ENCODE results near the gene TSPAN4.

Gene TSPAN4

GRCh38 chr11:842370-843002, at the start of gene TSPAN4, which contains the start of gene POLR2L:
Gene TSPAN4 (plus strand): TSS chr11:842852. CDS start chr11:850305, 7,453 bp downstream.
Gene POLR2L (minus strand): TSS chr11:842529. CDS start chr11:842508, 21 bp downstream.
- H3K36me3 Mint-ChIP-seq (ENCODE audit: low read depth), result peaks cover 12% of the 10 kb centered on the region
- H3K4me3 Mint-ChIP-seq, result peak within 1 kb of the TSS; percentile 85 to 92 (median 90)
- no peaks in the 10 kb centered on the region for H3K9me3 Mint-ChIP-seq
- H3K27ac Mint-ChIP-seq, result peak within 1 kb of the TSS; percentile 88 to 94 (median 90)
- no peak for TF ChIP-seq CTCF (IDR thresholded peaks at IDR 0.05; ENCODE audit: unreplicated experiment in 3 of 3)
- no peaks in the 10 kb centered on the region for H3K27me3 Mint-ChIP-seq (ENCODE audit: low read depth)
- peaks cover 33% of the 10 kb centered on the region for H3K4me1 Mint-ChIP-seq

GRCh38 chr11:792873-793272, 49.8 kb upstream of the TSPAN4 start:
- H3K36me3 Mint-ChIP-seq (ENCODE audit: low read depth), result peaks cover 3% of the 10 kb centered on the region

GRCh38 chr11:793556-793955, 49.1 kb upstream of the TSPAN4 start:
- no peak for TF ChIP-seq CTCF (IDR thresholded peaks at IDR 0.05; ENCODE audit: unreplicated experiment in 3 of 3)
- H3K27me3 Mint-ChIP-seq (ENCODE audit: low read depth), result no peaks in the 10 kb centered on the region
- H3K9me3 Mint-ChIP-seq, result no peaks in the 10 kb centered on the region
- H3K4me1 Mint-ChIP-seq, result peaks cover 14% of the 10 kb centered on the region
- peaks cover 3% of the 10 kb centered on the region for H3K36me3 Mint-ChIP-seq (ENCODE audit: low read depth)
- H3K4me3 Mint-ChIP-seq, result no peak overlapping the region
- no peak overlapping the region for H3K27ac Mint-ChIP-seq

More at GRCh38 chr11:792873-793272, 49.8 kb upstream of the TSPAN4 start:
- TF ChIP-seq CTCF (IDR thresholded peaks at IDR 0.05; ENCODE audit: unreplicated experiment in 3 of 3), result no peak
- Mint-ChIP-seq H3K4me3 (no peak overlapping the region), H3K27me3 (ENCODE audit: low read depth) (no peaks in the 10 kb centered on the region), H3K27ac (no peak overlapping the region), H3K4me1 (peaks cover 14% of the 10 kb centered on the region), H3K9me3 (no peaks in the 10 kb centered on the region)

- Mint-ChIP-seq H3K9me3 (no peaks in the 10 kb centered on the region), H3K4me3 (peak overlapping the region; percentile 25 to 46 (median 40)), H3K27ac (peak overlapping the region in 1 of 3 experiments; percentile 31), H3K36me3 (ENCODE audit: low read depth) (peaks cover 3% of the 10 kb centered on the region), H3K4me1 (peaks cover 14% of the 10 kb centered on the region), H3K27me3 (ENCODE audit: low read depth) (no peaks in the 10 kb centered on the region)
- TF ChIP-seq CTCF (IDR thresholded peaks at IDR 0.05; ENCODE audit: unreplicated experiment in 3 of 3), result no peak
Measured at GRCh38 chr11:794013-794765, 48.5 kb upstream of the TSPAN4 start.

GRCh38 chr11:794766-795633, 47.7 kb upstream of the TSPAN4 start:
- no peak overlapping the region for H3K27ac Mint-ChIP-seq
- H3K4me1 Mint-ChIP-seq, result peaks cover 14% of the 10 kb centered on the region
- H3K36me3 Mint-ChIP-seq (ENCODE audit: low read depth), result peaks cover 3% of the 10 kb centered on the region
- no peaks in the 10 kb centered on the region for H3K9me3 Mint-ChIP-seq
- peak overlapping the region; percentile 41 to 59 (median 55) for H3K4me3 Mint-ChIP-seq
- TF ChIP-seq CTCF (IDR thresholded peaks at IDR 0.05; ENCODE audit: unreplicated experiment in 3 of 3), result no peak
- H3K27me3 Mint-ChIP-seq (ENCODE audit: low read depth), result no peaks in the 10 kb centered on the region

Data from nephron (organoid).